WERI-Rb-1 (cell line): ENCODE data around the gene IL34.
"Not testable (repeated sequence)": the region's sequence is repeated elsewhere in the genome, so short reads cannot be mapped to it uniquely, and the experiment has no call there.

ENCODE experiments used
- DNase-seq: peaks from one replicate; pipeline ENCODE4 v3.0.0-alpha.2; 2020
- H3K27ac ChIP-seq: fragments of 250-450 bp; sonication (Bioruptor Pico); 2 replicates; pipeline ENCODE4 v1.5.1; 2020; ENCODE audit warnings: mild to moderate bottlenecking, moderate library complexity
- H3K27me3 ChIP-seq: fragments of 250-450 bp; sonication (Bioruptor Pico); 2 replicates; pipeline ENCODE4 v1.5.1; 2021; ENCODE audit warnings: mild to moderate bottlenecking, low read depth, moderate library complexity; ENCODE audit not compliant: insufficient read depth, severe bottlenecking
- H3K36me3 ChIP-seq: fragments of 250-450 bp; sonication (Bioruptor Pico); 2 replicates; pipeline ENCODE4 v1.5.1; 2020; ENCODE audit warnings: mild to moderate bottlenecking, moderate library complexity
- H3K4me3 ChIP-seq: 2 replicates; pipeline ENCODE4 v1.5.1; 2011; ENCODE audit warnings: low read depth, mild to moderate bottlenecking, control low read depth, low read length
- H3K9me3 ChIP-seq: fragments of 250-450 bp; sonication (Bioruptor Pico); 2 replicates; pipeline ENCODE4 v1.5.1; 2021; ENCODE audit warnings: mild to moderate bottlenecking, moderate library complexity; ENCODE audit not compliant: severe bottlenecking
- TF ChIP-seq, protein P1 (sequence below): IDR thresholded peaks from 2 replicates; pipeline ENCODE4 v1.5.1; 2011; ENCODE audit warnings: low read depth, mild to moderate bottlenecking, control low read depth, inconsistent platforms, low read length

Gene IL34

DNA sequence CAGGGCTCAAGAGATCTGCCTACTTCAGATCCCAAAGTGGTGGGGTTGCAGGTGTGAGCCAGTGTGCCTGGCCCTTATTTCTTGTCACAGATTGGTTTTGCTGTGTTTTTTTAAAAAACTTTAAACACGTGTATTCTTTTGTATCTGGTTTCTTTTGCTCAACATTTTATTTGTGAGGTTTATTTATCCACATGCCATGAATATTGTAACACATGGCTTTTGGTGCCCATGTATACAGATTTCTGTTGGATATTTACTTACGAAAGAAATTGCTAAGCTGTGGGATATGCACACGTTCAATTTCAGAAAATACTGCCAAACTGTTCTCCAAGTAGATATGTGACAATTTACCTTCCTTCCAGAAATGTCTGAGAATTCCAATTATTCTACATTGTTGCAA lies 18.7 kb upstream of the IL34 start:
- TF ChIP-seq, protein P1, sequence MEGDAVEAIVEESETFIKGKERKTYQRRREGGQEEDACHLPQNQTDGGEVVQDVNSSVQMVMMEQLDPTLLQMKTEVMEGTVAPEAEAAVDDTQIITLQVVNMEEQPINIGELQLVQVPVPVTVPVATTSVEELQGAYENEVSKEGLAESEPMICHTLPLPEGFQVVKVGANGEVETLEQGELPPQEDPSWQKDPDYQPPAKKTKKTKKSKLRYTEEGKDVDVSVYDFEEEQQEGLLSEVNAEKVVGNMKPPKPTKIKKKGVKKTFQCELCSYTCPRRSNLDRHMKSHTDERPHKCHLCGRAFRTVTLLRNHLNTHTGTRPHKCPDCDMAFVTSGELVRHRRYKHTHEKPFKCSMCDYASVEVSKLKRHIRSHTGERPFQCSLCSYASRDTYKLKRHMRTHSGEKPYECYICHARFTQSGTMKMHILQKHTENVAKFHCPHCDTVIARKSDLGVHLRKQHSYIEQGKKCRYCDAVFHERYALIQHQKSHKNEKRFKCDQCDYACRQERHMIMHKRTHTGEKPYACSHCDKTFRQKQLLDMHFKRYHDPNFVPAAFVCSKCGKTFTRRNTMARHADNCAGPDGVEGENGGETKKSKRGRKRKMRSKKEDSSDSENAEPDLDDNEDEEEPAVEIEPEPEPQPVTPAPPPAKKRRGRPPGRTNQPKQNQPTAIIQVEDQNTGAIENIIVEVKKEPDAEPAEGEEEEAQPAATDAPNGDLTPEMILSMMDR: no peak
- DNase-seq: no peak
- Histone ChIP-seq H3K9me3 (peaks cover 4% of the 10 kb centered on the region), H3K27me3 (no peaks in the 10 kb centered on the region), H3K4me3 (no peak overlapping the region), H3K36me3 (no peaks in the 10 kb centered on the region), H3K27ac (no peak overlapping the region)

GRCh38 chr16:70630960-70631745 lies 15.2 kb upstream of the IL34 start:
- H3K4me3 ChIP-seq: no peak overlapping the region
- no peaks in the 10 kb centered on the region for H3K36me3 ChIP-seq
- TF ChIP-seq, protein P1: no peak
- no peaks in the 10 kb centered on the region for H3K27me3 ChIP-seq
- no peak for DNase-seq
- no peak overlapping the region for H3K27ac ChIP-seq
- H3K9me3 ChIP-seq: peaks cover 4% of the 10 kb centered on the region

GRCh38 chr16:70632273-70632672 lies 14.1 kb upstream of the IL34 start:
- Histone ChIP-seq H3K4me3 (no peak overlapping the region), H3K36me3 (no peaks in the 10 kb centered on the region), H3K27me3 (no peaks in the 10 kb centered on the region), H3K27ac (no peak overlapping the region), H3K9me3 (peaks cover 4% of the 10 kb centered on the region)
- TF ChIP-seq, protein P1: no peak
- DNase-seq: no peak

- DNase-seq, H3K27ac ChIP-seq, H3K27me3 ChIP-seq, H3K4me3 ChIP-seq, H3K36me3 ChIP-seq, H3K9me3 ChIP-seq: not testable (repeated sequence)
Measured at GRCh38 chr16:70633617-70634016, 12.7 kb upstream of the IL34 start.

DNA sequence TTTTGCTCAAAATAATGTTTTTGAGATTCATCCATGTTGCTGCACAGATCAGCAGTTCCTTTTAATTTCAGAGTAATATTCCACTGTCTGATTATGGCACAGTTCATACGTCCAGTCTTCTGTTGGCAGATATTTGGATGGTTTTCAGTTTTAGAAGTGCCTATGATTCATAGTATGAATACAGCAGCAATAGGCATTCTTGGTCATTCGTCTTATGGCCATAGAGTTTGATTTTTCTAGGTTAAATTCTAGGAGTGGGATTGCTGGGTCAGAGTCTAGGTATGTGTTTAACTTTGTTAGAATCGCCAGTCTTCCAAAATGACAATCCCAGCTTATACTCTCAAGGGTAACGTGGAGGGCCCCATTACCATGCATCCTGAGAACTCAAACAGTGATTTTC lies 11.5 kb upstream of the IL34 start:
- Histone ChIP-seq H3K9me3 (peaks cover 4% of the 10 kb centered on the region), H3K36me3 (no peaks in the 10 kb centered on the region), H3K4me3 (no peak overlapping the region), H3K27me3 (no peaks in the 10 kb centered on the region), H3K27ac (no peak overlapping the region)
- no peak for DNase-seq
- TF ChIP-seq, protein P1: no peak

DNA sequence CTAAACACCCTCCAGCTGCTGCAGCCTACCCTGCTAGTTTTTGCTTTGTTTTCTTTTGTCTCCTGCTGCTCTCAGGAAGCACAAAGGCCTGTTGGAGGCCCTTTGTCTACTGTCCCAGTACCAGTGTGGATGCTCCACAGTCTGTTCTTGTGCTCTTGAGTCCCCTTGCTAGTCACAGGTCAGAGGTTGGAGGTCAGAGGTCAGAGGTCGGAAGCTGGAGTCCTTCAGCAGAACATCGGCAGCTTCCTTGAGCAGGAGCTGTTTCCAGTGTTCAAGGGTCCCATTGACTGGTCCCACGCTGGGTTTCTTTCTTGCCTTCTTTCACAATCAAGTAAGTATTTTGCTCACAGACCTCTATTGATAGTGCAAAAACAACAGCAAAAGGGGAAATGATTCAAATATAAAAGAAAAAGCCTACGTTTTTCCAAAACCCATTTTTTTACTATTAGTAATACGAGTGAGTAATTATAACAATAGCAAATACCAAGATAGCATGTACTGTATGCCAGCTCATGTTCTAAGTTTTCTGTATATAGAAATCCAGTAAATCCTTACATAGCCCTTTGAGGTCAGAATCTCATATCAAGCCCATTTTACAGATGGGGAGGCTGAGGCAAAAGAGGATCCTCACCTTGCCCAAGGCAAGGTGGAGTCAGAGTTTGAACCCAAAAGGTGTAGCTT lies 10.9 kb upstream of the IL34 start:
- Histone ChIP-seq H3K36me3 (no peaks in the 10 kb centered on the region), H3K27me3 (no peaks in the 10 kb centered on the region), H3K9me3 (no peaks in the 10 kb centered on the region), H3K27ac (no peak overlapping the region), H3K4me3 (no peak overlapping the region)
- DNase-seq: no peak
- TF ChIP-seq, protein P1: no peak
